ENCODE results near the gene ANAPC5.

GRCh38 chr12:121299662-121300061 lies 52.5 kb downstream of the ANAPC5 start:
- no peak for TF ChIP-seq CTCF (conservative IDR thresholded peaks at IDR 0.05 in 1 of 2, IDR thresholded peaks at IDR 0.05 in 1 of 2; ENCODE audit: low read depth in 1 of 2, low read length in 2 of 2)
- TF ChIP-seq EZH2 (IDR thresholded peaks at IDR 0.05; ENCODE audit: low read length, missing control alignments): no peak
